Liver (tissue), 9 donors: Measurements from ENCODE around the gene SERPIND1. TPM values are rescaled to one million over a fixed set of nuclear protein-coding genes. Genes with fewer than 3 reads are reported as not detected.

Experiments
- DNase-seq: peaks from one replicate; pipeline ENCODE4 v3.0.0-alpha.2; 2017; ENCODE audit warnings: low spot score
- H3K27ac ChIP-seq, 2 donors: one replicate each; pipeline ENCODE4 v1.7.0; 2013; ENCODE audit warnings: inconsistent platforms in 2 of 2, low read length in 2 of 2, control low read depth in 1 of 2, low read depth in 1 of 2, mild to moderate bottlenecking in 1 of 2
- H3K27me3 ChIP-seq, 4 donors: one replicate each; pipeline versions ENCODE4 v1.6.1 to v1.7.0; 2013; ENCODE audit warnings: low read length in 3 of 4, inconsistent platforms in 1 of 4, mild to moderate bottlenecking in 1 of 4, moderate library complexity in 1 of 4; ENCODE audit not compliant: control insufficient read depth in 4 of 4, insufficient read depth in 4 of 4
- H3K36me3 ChIP-seq, 4 donors: one replicate each; pipeline versions ENCODE4 v1.6.1 to v1.7.0; 2013; ENCODE audit warnings: low read length in 3 of 4, mild to moderate bottlenecking in 3 of 4, low read depth in 1 of 4, moderate library complexity in 1 of 4; ENCODE audit not compliant: control insufficient read depth in 4 of 4, insufficient read depth in 3 of 4
- H3K4me1 ChIP-seq, 4 donors: one replicate each; pipeline versions ENCODE4 v1.6.1 to v1.7.0; 2013; ENCODE audit warnings: low read length in 3 of 4, mild to moderate bottlenecking in 3 of 4, moderate library complexity in 1 of 4; ENCODE audit not compliant: control insufficient read depth in 4 of 4, insufficient read depth in 4 of 4
- H3K4me3 ChIP-seq, 3 donors: one replicate each; pipeline versions ENCODE4 v1.6.1 to v1.7.0; 2013; ENCODE audit warnings: low read length in 3 of 3, control low read depth in 1 of 3, low read depth in 1 of 3, mild to moderate bottlenecking in 1 of 3
- H3K9ac ChIP-seq, 2 donors: one replicate each; pipeline ENCODE4 v1.7.0; 2013; ENCODE audit warnings: low read length in 2 of 2, mild to moderate bottlenecking in 2 of 2, moderate library complexity in 2 of 2, control low read depth in 1 of 2, low read depth in 1 of 2
- H3K9me3 ChIP-seq, 4 donors: one replicate each; pipeline versions ENCODE4 v1.6.1 to v1.7.0; 2013; ENCODE audit warnings: low read length in 3 of 4; ENCODE audit not compliant: control insufficient read depth in 4 of 4
- EGR1 ChIP-seq, 2 donors: IDR thresholded peaks; 2 replicates each; pipeline ENCODE4 v1.6.1; 2016 to 2018; ENCODE audit warnings: antibody characterized with exemption in 2 of 2, low read depth in 2 of 2
- FOXA1 ChIP-seq: IDR thresholded peaks from 2 replicates; pipeline ENCODE4 v1.6.1; 2016; ENCODE audit warnings: antibody characterized with exemption
- FOXA2 ChIP-seq: IDR thresholded peaks from 2 replicates; pipeline ENCODE4 v1.6.1; 2016; ENCODE audit warnings: antibody characterized with exemption
- GABPA ChIP-seq, 2 donors: IDR thresholded peaks in 1 of 2; conservative IDR thresholded peaks in 1 of 2; 2 replicates each; pipeline ENCODE4 v1.6.1; 2016; ENCODE audit warnings: antibody characterized with exemption in 2 of 2, mild to moderate bottlenecking in 1 of 2, moderate library complexity in 1 of 2
- HNF4A ChIP-seq, 2 donors: conservative IDR thresholded peaks; 2 replicates each; pipeline ENCODE4 v1.6.1; 2016; ENCODE audit warnings: antibody characterized with exemption in 2 of 2, mild to moderate bottlenecking in 2 of 2
- HNF4G ChIP-seq: IDR thresholded peaks from 2 replicates; pipeline ENCODE4 v1.6.1; 2016; ENCODE audit warnings: antibody characterized with exemption
- JUND ChIP-seq, 2 donors: IDR thresholded peaks; 2 replicates each; pipeline ENCODE4 v1.6.1; 2016; ENCODE audit warnings: antibody characterized with exemption in 2 of 2
- RAD21 ChIP-seq, 2 donors: IDR thresholded peaks; 2 replicates each; pipeline ENCODE4 v1.6.1; 2016; ENCODE audit warnings: antibody characterized with exemption in 2 of 2, mild to moderate bottlenecking in 2 of 2
- RXRA ChIP-seq, 2 donors: IDR thresholded peaks; 2 replicates each; pipeline ENCODE4 v1.6.1; 2017 to 2018; ENCODE audit warnings: antibody characterized with exemption in 2 of 2, mild to moderate bottlenecking in 1 of 2
- SP1 ChIP-seq: IDR thresholded peaks from 2 replicates; pipeline ENCODE4 v1.6.1; 2018; ENCODE audit warnings: antibody characterized with exemption, mild to moderate bottlenecking
- TAF1 ChIP-seq: conservative IDR thresholded peaks from 2 replicates; pipeline ENCODE4 v1.6.1; 2016; ENCODE audit warnings: antibody characterized with exemption, mild to moderate bottlenecking
- YY1 ChIP-seq: IDR thresholded peaks from 2 replicates; pipeline ENCODE4 v1.6.1; 2016; ENCODE audit warnings: antibody characterized with exemption, mild to moderate bottlenecking
- WGBS: extraction: QIAGEN DNeasy Blood & Tissue Kit; methylation state at CpG from one replicate; pipeline ENCODE4 v1.1.7; 2013; 5-methylcytosine and 5-hydroxymethylcytosine counted together
- polyA plus RNA-seq, 2 donors: library from polyadenylated mRNA; stranded (reverse) in 1 of 2; unstranded in 1 of 2; fragments of 200-250 nt in 1 of 2; fragments of >200 nt in 1 of 2; fragmentation: Nextera tagmentation in 1 of 2; extraction: Ambion mirVana in 1 of 2; gene quantifications; one replicate each; pipeline versions ENCODE4 v1.2.1 to v1.2.3, GENCODE V29; 2013 to 2015
- total RNA-seq, 2 donors: library from RNA; depleted of rRNA; stranded (reverse); fragments of >200 nt; gene quantifications; one replicate each; pipeline ENCODE4 v1.2.3, GENCODE V29; 2014
- TF ChIP-seq, protein P1 (sequence below): IDR thresholded peaks from 2 replicates; pipeline ENCODE4 v1.6.1; 2016; ENCODE audit warnings: antibody characterized with exemption
- TF ChIP-seq, protein P2 (sequence below): IDR thresholded peaks from 2 replicates; pipeline ENCODE4 v1.6.1; 2016; ENCODE audit warnings: antibody characterized with exemption
- TF ChIP-seq, protein P3 (sequence below): IDR thresholded peaks from 2 replicates; pipeline ENCODE4 v1.6.1; 2016; ENCODE audit warnings: antibody characterized with exemption, mild to moderate bottlenecking
- TF ChIP-seq, protein P4 (sequence below): IDR thresholded peaks from 2 replicates; pipeline ENCODE4 v1.6.1; 2016; ENCODE audit warnings: antibody characterized with exemption
- TF ChIP-seq, protein P5 (sequence below): fragments of 150-350 bp; IDR thresholded peaks from 2 replicates; pipeline ENCODE4 v1.5.1; 2017; ENCODE audit warnings: improper control_type of control experiment, low read depth, low read length; ENCODE audit not compliant: missing input control
- donor health status: healthy.
- donor health status: healthy.
- donor health status: healthy.
- donor health status: healthy.
- donor health status: healthy.

Gene SERPIND1
- total and polyA plus RNA-seq, 4 donors = 117 to 176 (median 170) TPM

DNA sequence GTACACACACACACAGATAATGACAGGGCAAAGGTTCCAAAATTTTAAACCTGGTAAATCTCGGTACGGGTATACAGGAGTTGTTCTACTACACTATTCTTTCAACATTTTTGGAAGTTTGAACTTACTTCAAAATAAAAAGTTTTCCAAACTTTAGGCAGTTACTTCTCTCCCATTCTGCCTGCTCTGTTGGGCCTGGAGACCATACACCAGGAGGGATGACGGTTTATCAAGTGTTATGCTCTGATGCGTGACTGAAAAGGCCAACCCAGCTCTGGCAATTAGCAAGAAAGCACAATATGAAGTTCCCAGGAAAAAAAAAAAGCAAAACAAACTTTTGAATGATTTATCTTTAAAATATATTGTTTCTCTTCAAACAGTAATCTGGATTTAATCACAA is 969 bp downstream of the SERPIND1 start:
- H3K9me3 ChIP-seq = no peaks in the 10 kb centered on the region
- TF ChIP-seq, protein P1, sequence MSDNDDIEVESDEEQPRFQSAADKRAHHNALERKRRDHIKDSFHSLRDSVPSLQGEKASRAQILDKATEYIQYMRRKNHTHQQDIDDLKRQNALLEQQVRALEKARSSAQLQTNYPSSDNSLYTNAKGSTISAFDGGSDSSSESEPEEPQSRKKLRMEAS = no peak
- TF ChIP-seq, protein P2, sequence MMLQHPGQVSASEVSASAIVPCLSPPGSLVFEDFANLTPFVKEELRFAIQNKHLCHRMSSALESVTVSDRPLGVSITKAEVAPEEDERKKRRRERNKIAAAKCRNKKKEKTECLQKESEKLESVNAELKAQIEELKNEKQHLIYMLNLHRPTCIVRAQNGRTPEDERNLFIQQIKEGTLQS = no peak
- TF ChIP-seq, protein P3, sequence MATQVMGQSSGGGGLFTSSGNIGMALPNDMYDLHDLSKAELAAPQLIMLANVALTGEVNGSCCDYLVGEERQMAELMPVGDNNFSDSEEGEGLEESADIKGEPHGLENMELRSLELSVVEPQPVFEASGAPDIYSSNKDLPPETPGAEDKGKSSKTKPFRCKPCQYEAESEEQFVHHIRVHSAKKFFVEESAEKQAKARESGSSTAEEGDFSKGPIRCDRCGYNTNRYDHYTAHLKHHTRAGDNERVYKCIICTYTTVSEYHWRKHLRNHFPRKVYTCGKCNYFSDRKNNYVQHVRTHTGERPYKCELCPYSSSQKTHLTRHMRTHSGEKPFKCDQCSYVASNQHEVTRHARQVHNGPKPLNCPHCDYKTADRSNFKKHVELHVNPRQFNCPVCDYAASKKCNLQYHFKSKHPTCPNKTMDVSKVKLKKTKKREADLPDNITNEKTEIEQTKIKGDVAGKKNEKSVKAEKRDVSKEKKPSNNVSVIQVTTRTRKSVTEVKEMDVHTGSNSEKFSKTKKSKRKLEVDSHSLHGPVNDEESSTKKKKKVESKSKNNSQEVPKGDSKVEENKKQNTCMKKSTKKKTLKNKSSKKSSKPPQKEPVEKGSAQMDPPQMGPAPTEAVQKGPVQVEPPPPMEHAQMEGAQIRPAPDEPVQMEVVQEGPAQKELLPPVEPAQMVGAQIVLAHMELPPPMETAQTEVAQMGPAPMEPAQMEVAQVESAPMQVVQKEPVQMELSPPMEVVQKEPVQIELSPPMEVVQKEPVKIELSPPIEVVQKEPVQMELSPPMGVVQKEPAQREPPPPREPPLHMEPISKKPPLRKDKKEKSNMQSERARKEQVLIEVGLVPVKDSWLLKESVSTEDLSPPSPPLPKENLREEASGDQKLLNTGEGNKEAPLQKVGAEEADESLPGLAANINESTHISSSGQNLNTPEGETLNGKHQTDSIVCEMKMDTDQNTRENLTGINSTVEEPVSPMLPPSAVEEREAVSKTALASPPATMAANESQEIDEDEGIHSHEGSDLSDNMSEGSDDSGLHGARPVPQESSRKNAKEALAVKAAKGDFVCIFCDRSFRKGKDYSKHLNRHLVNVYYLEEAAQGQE = peak; percentile 12
- TF ChIP-seq HNF4A (conservative IDR thresholded peaks at IDR 0.05) (peak; percentile 7 to 28), RXRA (IDR thresholded peaks at IDR 0.05) (no peak), EGR1 (IDR thresholded peaks at IDR 0.05; ENCODE audit: low read depth in 2 of 2) (no peak), GABPA (IDR thresholded peaks at IDR 0.05 in 1 of 2, conservative IDR thresholded peaks at IDR 0.05 in 1 of 2) (no peak), YY1 (no peak), FOXA1 (no peak), TAF1 (no peak), JUND (IDR thresholded peaks at IDR 0.05) (no peak), HNF4G (no peak), RAD21 (IDR thresholded peaks at IDR 0.05) (no peak)
- no peaks in the 10 kb centered on the region for H3K27me3 ChIP-seq
- WGBS = 50% methylated on average over 4 of the region's 4 CpGs
- peaks cover 18 to 52% (median 38%) of the 10 kb centered on the region in 4 donors for H3K4me1 ChIP-seq
- peak overlapping the region; percentile 30 to 75 (median 49) for H3K4me3 ChIP-seq
- H3K27ac ChIP-seq = peak overlapping the region; percentile 76 to 96
- peak overlapping the region; percentile 70 to 99 for H3K9ac ChIP-seq
- DNase-seq = no peak
- H3K36me3 ChIP-seq = peaks cover 0 to 7% (median 1%) of the 10 kb centered on the region in 4 donors

DNA sequence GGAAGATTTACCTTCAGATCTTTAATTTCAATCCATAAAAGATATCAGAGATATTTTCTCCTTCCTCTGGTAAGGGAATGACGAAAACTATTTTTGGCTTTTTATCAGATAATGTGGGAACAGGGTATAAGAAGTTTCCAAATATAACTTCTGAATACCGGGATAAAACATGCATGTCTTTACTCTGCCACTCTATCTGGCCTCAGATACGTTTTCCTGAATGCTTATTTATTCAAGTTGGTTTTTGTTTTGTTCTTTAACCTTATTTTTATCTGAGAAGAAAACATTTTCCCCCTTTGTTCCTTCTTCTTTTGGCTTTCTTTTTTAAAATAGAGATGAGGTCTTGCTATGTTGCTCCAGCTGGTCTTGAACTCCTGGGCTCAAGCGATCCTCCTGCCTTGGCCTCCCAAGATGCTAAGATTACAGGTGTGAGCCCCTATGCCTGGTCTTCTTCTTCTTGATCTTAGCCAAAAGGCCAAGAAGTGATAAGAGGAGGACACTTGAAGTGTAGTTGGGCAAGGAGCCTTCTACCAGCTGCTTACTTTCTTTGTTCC is 1.5 kb downstream of the SERPIND1 start:
- DNase-seq = no peak
- no peaks in the 10 kb centered on the region for H3K27me3 ChIP-seq
- H3K27ac ChIP-seq = peak overlapping the region; percentile 76 to 96
- H3K36me3 ChIP-seq = peaks cover 0 to 11% (median 4%) of the 10 kb centered on the region in 4 donors
- WGBS = 34% methylated on average over 4 of the region's 4 CpGs
- peak overlapping the region; percentile 70 to 99 for H3K9ac ChIP-seq
- peak overlapping the region; percentile 30 to 75 (median 49) for H3K4me3 ChIP-seq
- H3K4me1 ChIP-seq = peaks cover 20 to 55% (median 42%) of the 10 kb centered on the region in 4 donors
- H3K9me3 ChIP-seq = no peaks in the 10 kb centered on the region
- TF ChIP-seq YY1 (no peak), JUND (IDR thresholded peaks at IDR 0.05) (no peak), EGR1 (IDR thresholded peaks at IDR 0.05; ENCODE audit: low read depth in 2 of 2) (no peak), FOXA2 (no peak), RXRA (IDR thresholded peaks at IDR 0.05) (no peak), SP1 (no peak), HNF4G (no peak), HNF4A (conservative IDR thresholded peaks at IDR 0.05) (no peak)
- TF ChIP-seq, protein P4, sequence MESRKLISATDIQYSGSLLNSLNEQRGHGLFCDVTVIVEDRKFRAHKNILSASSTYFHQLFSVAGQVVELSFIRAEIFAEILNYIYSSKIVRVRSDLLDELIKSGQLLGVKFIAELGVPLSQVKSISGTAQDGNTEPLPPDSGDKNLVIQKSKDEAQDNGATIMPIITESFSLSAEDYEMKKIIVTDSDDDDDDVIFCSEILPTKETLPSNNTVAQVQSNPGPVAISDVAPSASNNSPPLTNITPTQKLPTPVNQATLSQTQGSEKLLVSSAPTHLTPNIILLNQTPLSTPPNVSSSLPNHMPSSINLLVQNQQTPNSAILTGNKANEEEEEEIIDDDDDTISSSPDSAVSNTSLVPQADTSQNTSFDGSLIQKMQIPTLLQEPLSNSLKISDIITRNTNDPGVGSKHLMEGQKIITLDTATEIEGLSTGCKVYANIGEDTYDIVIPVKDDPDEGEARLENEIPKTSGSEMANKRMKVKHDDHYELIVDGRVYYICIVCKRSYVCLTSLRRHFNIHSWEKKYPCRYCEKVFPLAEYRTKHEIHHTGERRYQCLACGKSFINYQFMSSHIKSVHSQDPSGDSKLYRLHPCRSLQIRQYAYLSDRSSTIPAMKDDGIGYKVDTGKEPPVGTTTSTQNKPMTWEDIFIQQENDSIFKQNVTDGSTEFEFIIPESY = no peak
- TF ChIP-seq, protein P2 = no peak
- TF ChIP-seq, protein P3 = no peak
- TF ChIP-seq, protein P5, sequence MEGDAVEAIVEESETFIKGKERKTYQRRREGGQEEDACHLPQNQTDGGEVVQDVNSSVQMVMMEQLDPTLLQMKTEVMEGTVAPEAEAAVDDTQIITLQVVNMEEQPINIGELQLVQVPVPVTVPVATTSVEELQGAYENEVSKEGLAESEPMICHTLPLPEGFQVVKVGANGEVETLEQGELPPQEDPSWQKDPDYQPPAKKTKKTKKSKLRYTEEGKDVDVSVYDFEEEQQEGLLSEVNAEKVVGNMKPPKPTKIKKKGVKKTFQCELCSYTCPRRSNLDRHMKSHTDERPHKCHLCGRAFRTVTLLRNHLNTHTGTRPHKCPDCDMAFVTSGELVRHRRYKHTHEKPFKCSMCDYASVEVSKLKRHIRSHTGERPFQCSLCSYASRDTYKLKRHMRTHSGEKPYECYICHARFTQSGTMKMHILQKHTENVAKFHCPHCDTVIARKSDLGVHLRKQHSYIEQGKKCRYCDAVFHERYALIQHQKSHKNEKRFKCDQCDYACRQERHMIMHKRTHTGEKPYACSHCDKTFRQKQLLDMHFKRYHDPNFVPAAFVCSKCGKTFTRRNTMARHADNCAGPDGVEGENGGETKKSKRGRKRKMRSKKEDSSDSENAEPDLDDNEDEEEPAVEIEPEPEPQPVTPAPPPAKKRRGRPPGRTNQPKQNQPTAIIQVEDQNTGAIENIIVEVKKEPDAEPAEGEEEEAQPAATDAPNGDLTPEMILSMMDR = no peak
- TF ChIP-seq, protein P1 = no peak
